Osteocyte (in vitro differentiated cells): Measurements from ENCODE around the gene CASP6. TPM values are rescaled to one million over a fixed set of nuclear protein-coding genes. Genes with fewer than 3 reads are reported as not detected.

Experiments
- DNase-seq: peaks from one replicate; pipeline ENCODE4 v3.0.0; 2021; ENCODE audit warnings: mixed read lengths; ENCODE audit not compliant: unreplicated experiment; ENCODE audit errors: extremely low spot score
- H3K27ac Mint-ChIP-seq: one replicate; pipeline ENCODE4 v1.8.0; 2021; ENCODE audit warnings: mild to moderate bottlenecking, mixed read lengths; ENCODE audit not compliant: unreplicated experiment
- H3K27me3 Mint-ChIP-seq: one replicate; pipeline ENCODE4 v1.8.0; 2021; ENCODE audit warnings: mixed read lengths; ENCODE audit not compliant: unreplicated experiment
- H3K36me3 Mint-ChIP-seq: one replicate; pipeline ENCODE4 v1.8.0; 2021; ENCODE audit warnings: mixed read lengths; ENCODE audit not compliant: unreplicated experiment
- H3K4me1 Mint-ChIP-seq: one replicate; pipeline ENCODE4 v1.8.0; 2021; ENCODE audit warnings: mixed read lengths; ENCODE audit not compliant: unreplicated experiment
- H3K4me3 Mint-ChIP-seq: one replicate; pipeline ENCODE4 v1.8.0; 2021; ENCODE audit warnings: mild to moderate bottlenecking, moderate library complexity, mixed read lengths; ENCODE audit not compliant: unreplicated experiment
- H3K9me3 Mint-ChIP-seq: one replicate; pipeline ENCODE4 v1.8.0; 2021; ENCODE audit warnings: mixed read lengths; ENCODE audit not compliant: unreplicated experiment
- CTCF ChIP-seq: fragments of 200-600 bp; sonication (generic); IDR thresholded peaks from 2 replicates; pipeline ENCODE4 v1.5.0; 2021; ENCODE audit warnings: antibody characterized with exemption, mild to moderate bottlenecking, moderate library complexity
- total RNA-seq: library from RNA; stranded (reverse); gene quantifications from 2 replicates; pipeline ENCODE4 v1.2.1, GENCODE V29; 2021

The CASP6 gene
- total RNA-seq, 1 donor from 2014 or later = 19.8 TPM

GRCh38 chr4:109729117-109729717 lies 26.0 kb upstream of the CASP6 start:
- Mint-ChIP-seq H3K27me3 (no peaks in the 10 kb centered on the region), H3K4me1 (peaks cover 21% of the 10 kb centered on the region), H3K36me3 (peaks cover 2% of the 10 kb centered on the region), H3K9me3 (no peaks in the 10 kb centered on the region), H3K27ac (peak overlapping the region; percentile 69), H3K4me3 (peak overlapping the region; percentile 88)
- TF ChIP-seq CTCF = no peak
- no peak for DNase-seq

GRCh38 chr4:109728385-109728784 lies 25.1 kb upstream of the CASP6 start:
- TF ChIP-seq CTCF = no peak
- peak overlapping the region; percentile 6 for H3K27ac Mint-ChIP-seq
- no peaks in the 10 kb centered on the region for H3K9me3 Mint-ChIP-seq
- H3K4me3 Mint-ChIP-seq = peak overlapping the region; percentile 88
- peaks cover 21% of the 10 kb centered on the region for H3K4me1 Mint-ChIP-seq
- H3K27me3 Mint-ChIP-seq = no peaks in the 10 kb centered on the region
- no peak for DNase-seq
- H3K36me3 Mint-ChIP-seq = peaks cover 2% of the 10 kb centered on the region

GRCh38 chr4:109723110-109723509 lies 19.9 kb upstream of the CASP6 start:
- Mint-ChIP-seq H3K9me3 (peaks cover 5% of the 10 kb centered on the region), H3K4me3 (no peak overlapping the region), H3K27ac (no peak overlapping the region), H3K4me1 (peaks cover 4% of the 10 kb centered on the region), H3K27me3 (no peaks in the 10 kb centered on the region), H3K36me3 (peaks cover 2% of the 10 kb centered on the region)
- no peak for DNase-seq
- no peak for TF ChIP-seq CTCF

GRCh38 chr4:109722357-109722756 lies 19.1 kb upstream of the CASP6 start:
- Mint-ChIP-seq H3K36me3 (peaks cover 2% of the 10 kb centered on the region), H3K4me3 (no peak overlapping the region), H3K27me3 (no peaks in the 10 kb centered on the region), H3K27ac (no peak overlapping the region), H3K4me1 (no peaks in the 10 kb centered on the region), H3K9me3 (peaks cover 5% of the 10 kb centered on the region)
- TF ChIP-seq CTCF = no peak
- no peak for DNase-seq

GRCh38 chr4:109721033-109721432 lies 17.8 kb upstream of the CASP6 start:
- H3K4me1 Mint-ChIP-seq = no peaks in the 10 kb centered on the region
- H3K36me3 Mint-ChIP-seq = peaks cover 12% of the 10 kb centered on the region
- no peak for TF ChIP-seq CTCF
- no peak for DNase-seq
- no peak overlapping the region for H3K4me3 Mint-ChIP-seq
- H3K9me3 Mint-ChIP-seq = peaks cover 5% of the 10 kb centered on the region
- no peak overlapping the region for H3K27ac Mint-ChIP-seq
- H3K27me3 Mint-ChIP-seq = no peaks in the 10 kb centered on the region
